NCI-H774 (cell line): Measurements from ENCODE around the gene SH2D3A.

Source experiments
- DNase-seq: peaks from one replicate; lab custom pipeline; 2025; lab: John Stamatoyannopoulos, UW

Gene SH2D3A

DNA sequence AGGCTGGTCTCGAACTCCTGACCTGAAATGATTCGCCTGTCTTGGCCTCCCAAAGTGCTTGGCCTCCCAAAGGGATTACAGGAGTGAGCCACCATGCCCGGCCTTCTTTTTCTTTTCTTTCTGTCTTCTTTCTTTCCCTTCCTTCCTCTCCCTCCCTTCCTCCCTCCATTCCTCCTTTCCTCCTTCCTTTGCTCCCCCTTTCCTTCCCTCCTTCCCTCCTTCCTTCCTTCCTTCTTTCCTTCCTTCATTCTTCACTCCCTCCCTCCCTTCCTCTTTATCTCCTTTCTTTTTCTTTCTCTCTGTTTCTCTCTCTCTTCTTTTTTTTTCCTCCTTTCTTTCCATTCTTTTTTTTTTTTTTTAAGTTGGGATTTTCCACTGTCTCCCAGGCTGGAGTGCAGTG lies 58.9 kb downstream of the SH2D3A start:
- no peak for DNase-seq

DNA sequence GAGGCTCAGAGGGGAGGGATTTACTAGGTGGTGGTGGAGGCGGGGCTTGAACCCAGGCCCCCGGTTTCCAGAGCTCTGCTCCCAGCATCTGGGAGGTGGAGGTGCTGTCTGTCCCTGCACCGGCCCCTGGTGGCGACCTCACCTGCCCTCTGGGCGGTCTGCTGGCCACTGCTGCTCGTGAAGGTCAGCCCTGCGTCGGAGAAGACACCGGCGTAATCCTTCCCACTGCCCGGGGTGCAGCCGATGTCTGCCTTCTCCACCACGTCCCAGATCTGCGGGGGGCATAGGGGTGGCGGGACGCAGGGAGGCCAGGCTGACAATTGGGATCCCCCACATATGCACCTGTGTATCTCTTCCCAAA lies 59.6 kb downstream of the SH2D3A start:
- no peak for DNase-seq

DNA sequence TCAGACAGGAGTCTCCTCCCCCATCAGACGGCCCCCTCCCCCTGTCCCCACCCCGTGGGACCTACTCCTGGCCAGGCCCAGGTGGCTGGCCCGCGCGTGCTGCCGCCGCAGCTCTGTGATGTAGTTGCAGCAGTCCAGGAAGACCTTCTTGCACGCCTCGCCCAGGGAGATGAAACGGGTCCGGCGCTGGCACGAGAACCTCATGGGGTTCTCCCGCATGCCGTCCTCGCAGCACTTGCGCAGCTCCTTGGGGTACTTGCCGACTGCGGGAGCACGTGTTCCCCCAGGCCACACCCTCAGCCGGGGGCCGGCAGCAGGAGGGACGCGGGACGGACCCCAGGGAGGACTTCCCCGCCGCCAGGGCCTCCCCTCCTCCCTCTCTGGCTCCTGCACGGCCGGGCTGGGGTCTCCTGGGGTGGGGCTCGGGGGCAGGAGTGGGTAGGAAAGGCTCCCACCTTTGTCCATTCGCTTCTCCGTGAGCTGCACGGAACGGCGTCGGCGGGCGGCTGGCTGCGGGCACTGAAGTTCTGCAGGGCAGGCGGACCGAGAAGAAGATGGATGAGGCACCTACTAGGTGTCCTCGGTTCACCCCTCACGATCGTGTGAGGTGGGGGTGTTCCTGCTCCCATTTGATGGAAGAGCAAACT lies 60.1 kb downstream of the SH2D3A start:
- no peak for DNase-seq

DNA sequence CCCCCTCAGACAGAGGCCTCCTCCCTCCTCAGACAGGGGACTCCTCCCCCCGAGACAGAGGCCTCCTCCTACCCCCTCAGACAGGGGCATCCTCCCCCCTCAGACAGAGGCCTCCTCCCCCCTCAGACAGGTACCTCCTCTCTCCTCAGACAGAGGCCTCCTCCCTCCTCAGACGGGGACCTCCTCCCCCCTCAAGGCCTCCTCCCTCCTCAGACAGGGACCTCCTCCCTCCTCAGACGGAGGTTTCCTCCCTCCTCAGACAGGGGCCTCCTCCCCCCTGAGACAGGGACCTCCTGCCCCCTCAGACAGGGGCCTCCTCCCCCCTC lies 60.6 kb downstream of the SH2D3A start:
- DNase-seq: no peak

DNA sequence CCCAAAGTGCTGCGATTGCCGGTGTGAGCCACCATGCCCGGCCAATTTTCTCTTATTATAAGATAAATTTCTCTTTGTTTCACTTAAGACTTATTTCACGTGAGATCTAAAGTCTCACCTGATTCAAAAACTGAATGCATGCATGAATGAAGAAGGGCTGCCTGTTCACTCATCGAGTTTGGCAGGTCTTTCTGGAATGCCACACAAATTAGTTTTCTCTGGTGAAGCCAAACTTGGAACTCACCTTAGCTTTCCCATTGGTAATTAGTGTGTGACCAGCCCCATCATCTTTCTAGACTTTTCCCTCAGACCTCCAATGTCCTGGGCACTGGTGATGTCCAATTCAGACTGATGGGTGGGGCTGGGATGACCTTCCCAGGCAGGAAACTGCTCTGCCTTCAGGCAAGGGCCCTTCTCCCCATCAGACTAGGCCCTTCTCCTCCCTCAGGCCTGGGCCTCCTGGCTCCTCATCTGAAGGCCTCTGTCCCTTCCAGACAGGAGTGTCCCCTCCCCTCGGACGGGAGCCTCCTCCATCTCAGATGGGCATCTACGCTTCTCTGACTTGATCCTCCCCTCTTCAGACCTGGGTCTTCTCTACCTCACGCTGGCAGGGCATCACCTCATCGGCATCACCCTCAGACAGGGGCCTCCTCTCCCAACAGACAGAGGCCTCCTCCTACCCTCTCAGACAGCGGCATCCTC lies 61.2 kb downstream of the SH2D3A start:
- no peak for DNase-seq
